GM23248 (cell line): ENCODE results near the gene CLIP2.

Source experiments
- EZH2 ChIP-seq: fragments of 200-600 bp; sonication (generic); IDR thresholded peaks from 2 replicates; pipeline ENCODE4 v1.6.1; 2018; ENCODE audit warnings: antibody characterized with exemption, mild to moderate bottlenecking; ENCODE audit not compliant: insufficient read depth, poor library complexity, severe bottlenecking
- EZH2phosphoT487 ChIP-seq: fragments of 200-600 bp; sonication (generic); IDR thresholded peaks from 2 replicates; pipeline ENCODE4 v1.6.1; 2018; ENCODE audit warnings: antibody characterized with exemption, moderate library complexity, mild to moderate bottlenecking, low read depth; ENCODE audit not compliant: insufficient read depth

- TF ChIP-seq EZH2phosphoT487 = no peak
- no peak for TF ChIP-seq EZH2
These were observed 115.1 kb downstream of the CLIP2 start for GRCh38 chr7:74404388-74404700.
